GM21390 (cell line): ENCODE data around the gene ZBTB20.

Source experiments
- ATAC-seq: cut with Tn5 transposase; IDR thresholded peaks from one replicate; pipeline ENCODE4 v1.9.1; 2021; ENCODE audit not compliant: unreplicated experiment

The ZBTB20 gene

DNA sequence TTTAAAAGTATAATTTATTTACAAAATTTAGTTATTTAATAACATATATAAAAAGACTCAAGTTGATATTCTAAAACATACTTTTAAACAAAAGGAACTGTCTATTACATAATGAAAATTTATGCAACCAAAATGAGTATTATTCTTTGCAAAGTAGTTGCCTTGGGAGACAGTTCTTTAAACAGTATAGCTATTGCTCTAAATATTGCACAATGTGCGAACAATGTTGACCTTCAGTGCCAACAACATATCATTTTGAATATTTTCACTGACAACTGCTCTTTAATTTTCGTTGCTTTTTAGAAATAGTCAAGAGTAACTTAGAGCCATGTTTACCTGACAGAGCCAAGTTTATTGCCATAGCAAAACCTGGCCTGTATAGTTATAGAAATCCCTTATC is 124.9 kb downstream of the ZBTB20 start:
- ATAC-seq = no peak

DNA sequence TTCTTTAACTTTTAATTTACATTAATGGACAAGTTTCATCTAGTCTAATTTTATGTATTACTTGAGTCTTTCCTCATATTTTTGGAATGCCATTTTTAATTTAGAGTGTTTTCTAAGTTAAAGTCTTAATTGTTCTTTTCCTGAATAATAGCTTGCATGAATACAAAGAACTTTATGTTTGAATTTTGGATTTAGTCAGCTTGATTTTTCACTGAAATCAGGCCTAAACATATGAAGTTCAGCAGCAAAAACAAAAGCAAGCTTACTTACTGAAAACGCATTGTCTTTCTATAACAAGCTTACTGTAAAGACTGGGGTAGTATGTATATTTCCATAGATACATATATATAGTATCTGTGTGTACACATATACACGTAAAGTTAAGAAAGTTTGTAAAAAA is 126.0 kb downstream of the ZBTB20 start:
- no peak for ATAC-seq

DNA sequence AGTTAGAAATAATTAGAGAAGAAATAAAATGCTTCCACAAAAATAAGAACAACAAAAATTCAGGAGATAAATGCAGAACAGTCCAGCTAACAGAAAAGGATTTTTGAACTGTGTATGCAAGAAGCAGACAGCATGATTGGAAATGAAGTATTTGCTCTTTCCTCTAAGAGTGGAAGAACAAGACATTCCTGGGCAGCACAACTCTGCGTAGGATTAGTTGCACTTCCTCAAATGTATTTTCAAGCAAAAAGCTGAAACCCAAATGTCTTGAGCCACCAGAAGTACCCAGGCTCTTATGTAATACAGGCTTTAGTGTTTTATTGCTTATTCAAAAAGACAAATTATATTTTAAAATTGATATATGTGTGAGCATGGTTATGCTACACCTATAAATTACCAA is 127.2 kb downstream of the ZBTB20 start:
- ATAC-seq = no peak

DNA sequence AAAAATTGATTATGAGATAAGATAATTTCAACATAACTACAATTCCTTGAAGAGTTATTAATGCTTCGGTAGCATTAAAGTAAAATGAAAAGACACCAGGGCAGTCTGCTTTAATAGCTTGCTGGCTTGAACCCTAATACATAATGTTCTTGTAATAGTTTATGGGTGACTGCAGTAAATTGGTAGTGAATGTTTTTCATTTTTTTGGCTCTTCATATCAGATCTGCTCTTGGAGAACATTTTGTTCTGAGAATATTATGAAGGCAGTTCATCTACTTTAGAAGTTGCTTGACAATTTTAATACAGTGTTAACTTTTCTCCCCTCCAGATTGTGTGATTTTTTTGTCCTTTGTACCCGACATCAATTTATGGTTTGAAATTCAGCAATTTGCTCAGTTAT is 128.4 kb downstream of the ZBTB20 start:
- no peak for ATAC-seq

DNA sequence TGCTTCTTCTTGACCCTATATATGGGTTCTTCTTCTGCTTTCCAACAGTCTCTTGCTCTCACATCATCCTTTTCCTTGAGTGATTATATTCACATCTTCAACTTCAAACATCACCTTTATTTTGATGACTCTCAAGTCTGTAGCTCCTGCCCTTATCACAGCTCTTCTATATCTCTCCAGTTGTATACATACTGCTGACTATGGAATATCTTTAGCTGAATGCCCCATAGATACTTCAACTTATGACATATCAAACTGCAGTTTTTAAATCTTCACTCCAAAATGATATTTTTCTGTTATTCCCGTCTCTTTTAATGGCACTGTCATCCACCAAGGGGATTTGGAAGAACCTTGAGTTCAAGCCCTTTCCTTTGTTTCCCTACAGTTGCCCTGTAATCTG is 139.1 kb downstream of the ZBTB20 start:
- no peak for ATAC-seq

DNA sequence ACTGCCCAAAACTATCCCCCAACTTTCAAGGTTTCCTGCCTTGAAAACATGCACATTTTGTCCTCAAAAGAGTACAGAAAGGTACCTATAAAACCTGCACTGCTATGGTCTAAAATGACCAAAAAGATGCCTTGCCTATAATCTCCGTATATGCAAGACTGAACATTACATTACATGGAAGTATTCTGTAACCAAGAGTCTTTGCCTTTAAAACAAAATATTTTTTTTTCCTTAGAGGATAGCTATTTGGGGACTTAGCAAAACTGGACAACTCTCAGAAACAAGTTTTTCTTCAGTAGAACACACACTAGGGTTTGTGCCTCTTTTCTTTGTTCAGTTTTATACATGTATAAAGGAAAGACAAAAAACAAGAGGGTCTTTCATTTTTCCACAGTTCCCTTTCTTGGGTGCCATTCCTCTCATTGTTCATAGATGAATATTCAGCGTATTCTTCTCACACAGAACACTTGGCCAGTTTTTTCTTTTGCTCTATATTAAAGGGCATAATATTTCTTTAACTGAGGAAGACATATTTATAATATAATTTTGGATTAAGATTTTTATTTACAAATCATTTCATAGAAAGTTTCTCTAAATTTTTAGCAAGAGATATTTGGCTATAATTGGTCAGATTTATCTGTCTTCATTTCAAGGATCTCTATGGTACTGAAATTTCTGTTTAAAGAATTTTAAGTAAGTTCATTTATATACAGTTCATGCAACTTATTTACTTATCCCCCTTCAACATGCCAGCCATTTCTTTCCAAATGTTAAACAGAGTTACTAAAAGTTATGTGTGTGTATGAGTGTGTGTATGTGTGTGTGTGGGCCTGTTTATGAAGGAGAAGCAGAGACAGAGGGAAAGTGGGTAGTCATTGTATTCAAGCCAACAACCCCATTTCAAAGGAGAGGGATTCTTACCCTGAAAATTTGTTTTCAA is 142.6 kb downstream of the ZBTB20 start:
- no peak for ATAC-seq

DNA sequence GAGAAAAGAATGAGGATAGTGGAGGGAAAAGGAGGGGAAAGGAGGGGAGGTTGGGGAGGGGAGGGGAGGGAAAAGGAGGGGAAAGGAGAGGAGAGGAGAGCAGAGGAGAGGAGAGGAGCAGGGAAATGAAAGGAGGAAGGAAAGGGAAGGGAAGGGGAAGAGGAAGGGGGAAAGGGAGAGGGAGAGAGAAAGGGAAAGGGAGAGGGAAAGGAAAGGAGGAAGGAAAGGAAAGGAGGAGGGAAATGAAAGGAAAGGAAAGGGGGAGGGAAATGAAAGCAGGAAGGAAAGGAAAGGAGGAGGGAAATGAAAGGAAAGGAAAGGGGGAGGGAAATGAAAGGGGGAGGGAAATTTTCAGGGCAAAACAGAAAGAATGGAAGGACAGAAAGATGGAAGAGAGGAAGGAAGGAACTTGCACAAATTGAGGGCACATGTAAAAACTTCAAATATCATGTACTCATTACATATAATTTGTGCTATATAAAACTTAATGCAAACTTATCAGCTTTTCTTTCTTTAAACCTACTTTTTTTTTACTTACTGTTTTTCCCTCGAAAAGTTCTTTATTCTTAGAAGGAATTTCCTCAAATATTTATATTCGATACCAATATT is 148.0 kb downstream of the ZBTB20 start:
- no peak for ATAC-seq

DNA sequence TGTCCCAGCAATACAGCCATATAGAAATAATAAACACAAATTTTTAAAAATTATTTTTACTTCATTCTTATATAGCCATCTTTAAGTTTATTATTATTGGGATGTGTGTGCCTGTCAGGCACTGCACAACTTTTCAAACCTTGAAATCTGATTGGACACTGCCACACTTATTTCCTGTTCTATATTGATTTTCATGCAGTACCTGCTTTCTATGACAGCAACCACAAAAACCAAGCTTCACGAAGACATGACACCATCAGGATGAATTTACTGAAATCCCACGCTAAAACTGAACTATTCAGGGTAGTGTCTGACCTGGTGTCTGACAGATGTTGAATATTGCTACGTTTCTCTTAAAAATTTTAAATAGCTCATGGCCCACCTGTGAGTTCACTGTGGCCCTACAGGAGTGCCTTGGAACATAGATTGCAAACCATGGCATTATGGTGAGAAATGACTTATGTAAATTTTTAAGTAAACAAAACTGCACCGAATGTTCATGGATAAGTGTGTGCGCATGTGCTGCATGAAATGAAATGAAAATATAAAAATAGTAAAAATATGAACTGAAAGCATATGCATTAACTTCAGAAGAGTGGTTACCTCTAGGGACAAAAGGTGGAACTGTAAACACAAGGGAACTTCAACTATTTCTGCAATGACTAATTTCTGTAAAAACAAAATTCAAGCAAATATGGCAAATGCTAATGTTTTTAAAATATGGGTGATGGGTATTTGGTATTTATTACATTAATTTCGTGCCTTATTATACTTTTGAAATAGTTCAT is 152.3 kb downstream of the ZBTB20 start:
- peak; percentile 43 for ATAC-seq

DNA sequence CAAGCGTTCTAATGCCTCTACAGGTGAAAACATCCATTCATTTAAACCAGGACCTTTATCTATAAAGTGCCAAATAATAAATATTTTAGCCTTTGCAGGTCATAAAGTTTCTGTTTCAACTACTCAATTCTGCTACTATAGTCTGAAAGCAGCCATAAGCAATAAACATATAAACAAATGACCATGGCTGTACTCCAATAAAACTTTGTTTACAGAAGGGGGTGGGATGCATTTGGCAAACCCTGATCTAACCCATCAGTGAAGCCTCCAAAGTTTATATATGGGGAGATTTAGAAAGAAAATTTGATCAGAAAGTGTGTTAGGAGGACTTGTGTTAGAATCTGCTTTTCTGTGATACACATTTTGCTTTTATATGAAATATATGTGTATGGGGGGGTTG is 161.3 kb downstream of the ZBTB20 start:
- ATAC-seq = no peak

DNA sequence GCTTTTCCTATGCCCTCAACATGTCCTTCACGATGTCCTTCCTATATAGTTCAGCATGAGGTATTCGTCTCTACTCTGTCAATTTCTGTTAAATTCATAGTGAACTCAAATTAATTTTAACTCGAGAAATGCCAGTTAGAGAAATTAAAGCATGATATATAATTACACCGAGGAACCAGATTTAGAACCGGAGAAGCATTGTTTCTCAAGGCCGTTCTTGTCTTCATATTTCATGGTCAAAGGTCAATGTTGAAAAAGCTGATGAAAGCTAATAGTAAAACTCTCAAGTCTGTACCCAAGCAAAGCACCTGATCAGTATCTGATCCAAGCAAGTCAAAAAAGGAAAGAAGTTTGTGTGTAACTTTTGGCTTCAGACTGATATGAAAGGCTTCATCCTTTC is 163.8 kb downstream of the ZBTB20 start:
- no peak for ATAC-seq

DNA sequence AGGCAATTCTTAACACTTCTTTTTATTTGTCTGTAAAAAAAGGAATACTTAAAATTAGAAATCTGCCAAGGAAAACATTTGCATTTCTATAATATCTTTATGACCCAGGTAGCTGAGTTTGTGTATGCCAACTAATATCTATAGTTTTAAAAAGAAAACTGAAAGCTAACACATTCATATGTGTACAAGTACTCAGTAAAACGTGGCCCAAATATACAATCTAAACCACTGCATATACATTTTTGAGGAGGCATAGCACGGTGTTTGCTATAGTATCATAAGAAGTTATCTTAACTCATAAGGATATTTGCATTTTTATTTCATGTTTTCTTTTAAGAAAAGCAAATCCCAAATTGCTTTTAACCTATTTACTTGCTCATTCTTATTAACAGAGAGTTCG is 172.7 kb downstream of the ZBTB20 start:
- peak; percentile 95 for ATAC-seq

DNA sequence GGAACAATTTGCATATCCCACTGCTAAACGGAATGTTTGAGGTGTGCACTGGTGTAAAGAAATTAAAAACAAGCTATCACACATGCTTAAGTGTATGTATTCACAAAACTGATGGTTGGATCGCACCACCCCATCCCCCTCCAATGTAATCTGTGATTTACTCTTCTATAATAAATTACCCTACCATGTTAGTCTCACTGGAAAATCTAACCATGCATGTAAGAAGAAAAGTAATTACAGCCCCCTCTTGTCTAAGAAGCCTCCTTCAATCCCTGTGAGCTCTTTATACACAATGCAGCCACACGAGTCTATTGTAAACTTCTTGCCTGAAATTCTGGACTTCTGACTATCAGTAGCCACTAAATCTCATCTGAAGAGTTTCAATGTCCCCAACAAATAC is 173.6 kb downstream of the ZBTB20 start:
- no peak for ATAC-seq

DNA sequence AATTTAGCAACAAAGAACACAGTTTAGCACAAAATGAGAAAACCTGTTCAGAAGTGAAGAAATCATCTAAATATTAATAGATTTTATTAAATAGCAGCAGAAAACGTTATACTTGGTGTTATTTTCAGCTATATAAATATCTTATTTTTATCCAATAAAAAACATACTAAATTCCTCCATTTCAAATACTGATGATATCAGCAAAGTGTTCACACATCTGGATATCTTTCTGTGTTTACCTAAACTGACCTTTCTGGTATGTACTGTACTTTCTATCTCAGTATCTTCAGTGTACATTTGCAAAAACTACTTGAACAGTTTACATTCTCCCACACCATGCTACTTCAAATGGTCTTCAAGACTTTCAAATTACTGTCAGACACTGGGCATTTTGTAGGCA is 179.9 kb downstream of the ZBTB20 start:
- no peak for ATAC-seq

DNA sequence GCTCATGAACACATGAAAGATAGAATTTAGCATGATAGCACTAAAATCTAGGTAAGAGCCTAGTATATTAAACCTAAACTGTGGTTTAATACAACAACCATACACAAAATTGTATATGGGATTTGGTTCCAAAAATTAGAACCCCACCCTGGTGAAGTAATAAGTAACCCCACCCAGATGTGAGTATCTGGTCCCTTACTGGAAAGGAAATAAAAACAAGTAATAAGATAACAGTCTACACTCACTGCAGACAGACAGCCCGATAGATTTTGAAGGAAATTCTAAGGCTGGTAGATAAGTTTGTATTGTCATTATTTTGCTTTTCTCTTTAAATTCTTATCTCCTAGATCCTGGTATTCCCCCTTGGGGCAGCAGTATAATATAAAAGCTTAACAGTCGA is 184.9 kb downstream of the ZBTB20 start:
- no peak for ATAC-seq

DNA sequence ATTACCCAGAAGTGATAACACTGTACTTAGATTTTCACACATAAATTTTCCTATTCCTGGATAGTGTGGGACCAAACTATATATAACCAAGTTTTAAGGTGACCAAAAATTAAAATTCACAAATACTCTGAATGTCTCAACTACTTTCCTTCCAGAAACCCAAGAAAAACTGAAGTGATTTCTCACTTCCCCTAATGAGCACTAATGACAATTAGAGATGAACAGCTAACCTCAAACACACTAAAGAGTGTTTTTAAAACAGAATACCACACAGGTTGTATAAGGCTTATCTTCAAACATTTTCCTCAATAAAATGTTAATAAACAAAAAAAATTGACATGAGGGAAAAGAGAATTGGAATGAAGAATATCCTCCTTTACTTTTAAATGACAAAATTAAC is 188.2 kb downstream of the ZBTB20 start:
- ATAC-seq = peak; percentile 65

DNA sequence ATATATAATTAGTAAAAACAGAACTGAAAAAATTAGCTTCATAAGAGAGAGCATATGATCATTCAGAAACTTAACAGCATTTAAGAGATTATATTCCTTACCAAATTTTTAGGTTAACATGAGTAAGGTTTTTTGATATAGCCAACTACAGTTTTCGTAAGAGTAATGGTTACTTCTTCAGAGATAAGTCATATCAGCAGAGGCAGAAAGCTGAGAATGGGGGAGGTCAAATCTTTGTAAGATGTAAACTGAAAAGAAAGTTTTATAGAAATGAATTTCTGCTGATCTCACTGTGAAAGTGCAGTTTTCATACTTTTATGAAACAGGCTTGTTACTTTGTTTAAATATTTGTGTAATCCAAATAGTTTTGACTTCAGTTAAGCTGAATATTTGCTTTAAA is 193.3 kb downstream of the ZBTB20 start:
- no peak for ATAC-seq

DNA sequence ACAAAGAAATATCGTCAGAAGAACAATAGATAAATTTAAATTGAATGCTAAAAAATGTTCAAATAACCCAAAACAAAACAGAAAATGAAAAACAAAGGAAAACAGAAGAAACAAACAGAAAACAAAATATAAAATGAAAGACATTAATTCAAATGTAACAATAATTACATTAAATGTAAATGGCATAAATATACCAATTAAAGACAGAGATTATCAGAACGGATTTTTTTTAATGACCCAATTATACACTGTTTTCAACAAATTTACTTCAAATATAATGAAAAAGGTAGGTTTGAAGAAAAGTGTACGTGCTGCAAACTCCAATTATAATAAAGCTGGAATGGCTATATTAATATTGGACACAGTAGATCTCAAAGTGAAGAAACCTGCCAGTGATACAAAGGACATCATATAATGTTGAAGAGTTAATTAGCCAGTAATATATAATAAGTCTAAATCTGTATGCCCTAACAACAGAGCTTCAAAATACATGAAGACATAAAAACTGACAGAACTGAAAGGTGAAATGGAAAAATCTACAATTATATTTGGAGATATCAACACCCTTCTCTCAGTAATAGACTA is 193.8 kb downstream of the ZBTB20 start:
- no peak for ATAC-seq

DNA sequence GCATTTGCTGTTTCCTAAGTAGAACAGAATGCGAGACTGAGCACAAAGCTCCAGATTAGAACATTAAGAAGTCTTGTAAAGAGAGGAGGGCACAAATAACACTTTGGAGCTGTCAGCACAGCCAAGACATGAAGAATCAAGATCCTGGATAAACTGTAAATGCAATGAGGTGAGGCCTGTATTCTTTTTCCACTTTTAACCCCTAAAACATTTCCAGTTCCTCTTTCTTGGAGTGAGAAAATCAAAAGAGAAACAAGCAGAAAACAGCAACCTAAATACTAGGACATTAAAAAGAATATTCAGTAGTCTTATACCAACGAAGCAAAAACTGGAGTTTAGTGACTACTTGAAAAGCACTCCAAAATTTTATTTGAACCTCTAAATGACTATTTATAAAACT is 204.3 kb downstream of the ZBTB20 start:
- ATAC-seq = peak; percentile 61

DNA sequence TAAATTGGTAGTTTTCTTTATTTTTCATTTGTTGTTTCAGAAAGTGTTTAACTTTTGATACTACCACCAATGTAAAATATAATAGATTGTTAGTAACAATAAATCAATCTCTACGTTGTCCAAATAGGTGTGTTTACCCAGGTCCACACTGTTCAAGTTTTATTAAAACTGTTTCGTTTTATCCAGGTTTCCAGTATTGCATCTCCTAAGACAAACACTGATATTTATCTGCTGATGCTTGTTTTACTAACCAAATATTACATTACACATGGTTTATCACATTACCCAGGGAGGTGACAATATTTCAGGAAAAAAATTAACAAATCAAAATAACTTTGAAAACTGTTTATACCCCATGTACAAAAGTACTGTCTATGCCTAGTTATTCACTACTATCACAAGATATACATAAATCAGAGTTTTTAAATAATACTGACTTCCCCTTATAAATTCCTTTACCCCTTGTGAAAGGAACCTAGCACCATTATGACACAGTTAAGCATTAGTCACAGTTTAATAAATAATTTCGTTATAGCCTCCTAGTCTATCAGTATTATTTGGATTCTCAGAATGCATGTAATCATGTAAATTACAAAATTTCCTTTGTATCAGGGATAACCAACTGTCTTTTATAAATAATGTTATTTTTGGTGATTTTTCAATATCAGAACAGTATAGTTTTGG is 205.3 kb downstream of the ZBTB20 start:
- ATAC-seq = no peak

DNA sequence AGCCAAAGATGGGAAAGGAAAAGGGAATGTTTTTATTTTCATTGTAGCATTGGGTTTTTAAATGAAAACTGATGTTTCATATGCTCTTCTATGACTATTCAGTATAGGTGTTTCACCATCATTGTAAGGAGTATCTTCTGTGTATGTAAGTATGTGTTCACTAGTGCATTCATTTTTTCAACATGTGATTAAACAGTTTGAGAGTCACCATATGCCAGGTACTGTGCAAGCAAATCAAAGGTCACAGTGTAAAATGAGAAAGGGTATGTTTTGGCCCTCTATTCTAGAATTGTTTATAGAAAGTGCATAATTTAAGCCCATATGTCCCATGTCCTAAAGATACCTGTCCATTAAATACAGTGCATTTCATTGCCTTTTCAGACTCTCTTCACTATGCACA is 207.2 kb downstream of the ZBTB20 start:
- ATAC-seq = no peak

DNA sequence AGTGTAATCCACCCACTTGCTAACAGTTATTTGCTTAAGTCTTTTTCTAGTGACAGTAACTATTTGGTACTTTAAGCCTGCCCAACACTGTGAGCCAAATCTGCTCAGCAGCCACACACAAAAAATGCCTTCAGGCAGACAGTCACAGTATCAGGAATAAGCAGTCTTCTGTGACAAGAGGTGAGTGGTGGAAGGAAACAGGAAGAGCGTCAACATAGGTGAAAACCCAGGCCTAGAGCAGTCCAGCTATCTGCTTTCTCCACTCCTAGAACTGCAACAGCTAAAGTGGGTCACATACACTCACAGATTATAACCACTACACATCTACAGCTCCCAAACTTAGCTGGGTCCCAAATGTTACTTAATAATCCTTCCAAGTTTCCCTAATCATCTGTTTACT is 213.7 kb downstream of the ZBTB20 start:
- no peak for ATAC-seq
